Esophagus (tissue), 2 donors: ENCODE data around the gene RPA4. TPM values are rescaled to one million over a fixed set of nuclear protein-coding genes. Genes with fewer than 3 reads are reported as not detected.

Experiments used
- H3K27ac ChIP-seq, 2 donors: one replicate each; pipeline ENCODE4 v1.5.1; 2013; ENCODE audit warnings: low read depth in 2 of 2, mild to moderate bottlenecking in 2 of 2, inconsistent platforms in 1 of 2, low read length in 1 of 2, moderate library complexity in 1 of 2
- H3K27me3 ChIP-seq, 2 donors: one replicate each; pipeline ENCODE4 v1.6.1; 2013; ENCODE audit warnings: low read length in 2 of 2, control low read depth in 1 of 2, mild to moderate bottlenecking in 1 of 2; ENCODE audit not compliant: insufficient read depth in 2 of 2, control insufficient read depth in 1 of 2
- H3K36me3 ChIP-seq, 2 donors: one replicate each; pipeline ENCODE4 v1.6.1; 2013; ENCODE audit warnings: low read length in 1 of 2; ENCODE audit not compliant: control insufficient read depth in 2 of 2, insufficient read depth in 2 of 2
- H3K4me1 ChIP-seq, 2 donors: one replicate each; pipeline ENCODE4 v1.6.1; 2013; ENCODE audit warnings: low read length in 1 of 2; ENCODE audit not compliant: control insufficient read depth in 2 of 2, insufficient read depth in 2 of 2
- H3K4me3 ChIP-seq, 2 donors: one replicate each; pipeline ENCODE4 v1.5.1; 2013; ENCODE audit warnings: low read length in 2 of 2, mild to moderate bottlenecking in 2 of 2, low read depth in 1 of 2, moderate library complexity in 1 of 2
- H3K9me3 ChIP-seq, 2 donors: one replicate each; pipeline ENCODE4 v1.6.1; 2013; ENCODE audit warnings: mild to moderate bottlenecking in 2 of 2, low read depth in 1 of 2, low read length in 1 of 2, moderate library complexity in 1 of 2; ENCODE audit not compliant: control insufficient read depth in 2 of 2, insufficient read depth in 1 of 2
- polyA plus RNA-seq, 2 donors: library from polyadenylated mRNA; stranded (reverse); fragments of 200-250 nt; gene quantifications; one replicate each; pipeline ENCODE4 v1.2.3, GENCODE V29; 2013
- donor health status: healthy with polysubstance abuse.
- donor health status: Bipolar disorder and iron deficiency.

RPA4 gene
- polyA plus RNA-seq, 2 donors: 0.05 to 0.18 TPM

- no peaks in the 10 kb centered on the region for H3K27me3 ChIP-seq
- no peaks in the 10 kb centered on the region for H3K9me3 ChIP-seq
- H3K27ac ChIP-seq: no peak overlapping the region
- H3K4me1 ChIP-seq: no peaks in the 10 kb centered on the region
- H3K4me3 ChIP-seq: no peak overlapping the region
- no peaks in the 10 kb centered on the region for H3K36me3 ChIP-seq
Observed at GRCh38 chrX:96929036-96929435, 45.3 kb downstream of the RPA4 start.

Other genes with a start within 250 kb of the RPA4 start
- gene DIAPH2, start 199.1 kb upstream of the RPA4 start, polyA plus RNA-seq: 1 to 10 TPM; 3.6 to 4.5 TPM